Astrocyte of the spinal cord (primary cell): ENCODE data around the gene ASAP2.
A peak's percentile ranks its signal among the peaks of the same experiment; 100 is the strongest.

ENCODE experiments used
- DNase-seq: peaks from one replicate; pipeline ENCODE4 v3.0.0; 2011; ENCODE audit warnings: low read depth, low spot score
- H3K4me3 ChIP-seq: 2 replicates; pipeline ENCODE4 v1.5.1; 2011; ENCODE audit warnings: low read depth, mild to moderate bottlenecking, low read length, moderate library complexity
- in situ Hi-C: cut with HindIII; loops from 2 replicates; pipeline ENCODE4 v1.10.0; 2017; ENCODE audit warnings: low sequenced_read_pairs
- TF ChIP-seq, protein P1 (sequence below): IDR thresholded peaks from 2 replicates; pipeline ENCODE4 v1.5.1; 2012; ENCODE audit warnings: low read depth, mild to moderate bottlenecking, low read length, inconsistent platforms

ASAP2 gene

GRCh38 chr2:9303528-9304225 lies 97.1 kb downstream of the ASAP2 start:
- H3K4me3 ChIP-seq = no peak overlapping the region
- in situ Hi-C loops = no loop called here
- TF ChIP-seq, protein P1, sequence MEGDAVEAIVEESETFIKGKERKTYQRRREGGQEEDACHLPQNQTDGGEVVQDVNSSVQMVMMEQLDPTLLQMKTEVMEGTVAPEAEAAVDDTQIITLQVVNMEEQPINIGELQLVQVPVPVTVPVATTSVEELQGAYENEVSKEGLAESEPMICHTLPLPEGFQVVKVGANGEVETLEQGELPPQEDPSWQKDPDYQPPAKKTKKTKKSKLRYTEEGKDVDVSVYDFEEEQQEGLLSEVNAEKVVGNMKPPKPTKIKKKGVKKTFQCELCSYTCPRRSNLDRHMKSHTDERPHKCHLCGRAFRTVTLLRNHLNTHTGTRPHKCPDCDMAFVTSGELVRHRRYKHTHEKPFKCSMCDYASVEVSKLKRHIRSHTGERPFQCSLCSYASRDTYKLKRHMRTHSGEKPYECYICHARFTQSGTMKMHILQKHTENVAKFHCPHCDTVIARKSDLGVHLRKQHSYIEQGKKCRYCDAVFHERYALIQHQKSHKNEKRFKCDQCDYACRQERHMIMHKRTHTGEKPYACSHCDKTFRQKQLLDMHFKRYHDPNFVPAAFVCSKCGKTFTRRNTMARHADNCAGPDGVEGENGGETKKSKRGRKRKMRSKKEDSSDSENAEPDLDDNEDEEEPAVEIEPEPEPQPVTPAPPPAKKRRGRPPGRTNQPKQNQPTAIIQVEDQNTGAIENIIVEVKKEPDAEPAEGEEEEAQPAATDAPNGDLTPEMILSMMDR = no peak
- no peak for DNase-seq

DNA sequence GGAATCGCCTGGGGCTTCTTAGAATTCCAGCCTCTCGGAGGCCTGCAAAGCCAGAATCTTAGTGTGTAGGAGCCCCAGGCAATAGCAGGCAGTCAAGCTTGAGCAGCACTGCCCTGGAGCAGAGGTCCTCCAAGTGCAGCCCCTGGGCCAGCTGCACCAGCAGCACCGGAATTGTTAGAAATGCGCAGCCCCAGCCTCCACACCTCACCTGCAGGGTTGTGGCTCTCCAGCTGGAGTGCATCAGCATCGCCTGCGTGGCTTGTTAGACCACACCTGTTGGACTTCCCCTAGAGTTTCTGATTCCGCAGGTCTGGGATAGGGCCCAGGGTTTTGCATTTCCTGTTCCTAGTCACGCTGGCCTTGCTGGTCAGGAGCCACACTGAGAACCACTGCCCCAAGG lies 100.3 kb downstream of the ASAP2 start:
- in situ Hi-C loops = no loop called here
- TF ChIP-seq, protein P1 = no peak
- DNase-seq = no peak
- H3K4me3 ChIP-seq = no peak overlapping the region

GRCh38 chr2:9307535-9307934 lies 100.9 kb downstream of the ASAP2 start:
- no peak for DNase-seq
- H3K4me3 ChIP-seq = no peak overlapping the region
- TF ChIP-seq, protein P1 = no peak
- in situ Hi-C loops = no loop called here

GRCh38 chr2:9308186-9308955 lies 101.8 kb downstream of the ASAP2 start:
- no peak overlapping the region for H3K4me3 ChIP-seq
- in situ Hi-C loops = no loop called here
- DNase-seq = peak; percentile 44
- TF ChIP-seq, protein P1 = no peak

DNA sequence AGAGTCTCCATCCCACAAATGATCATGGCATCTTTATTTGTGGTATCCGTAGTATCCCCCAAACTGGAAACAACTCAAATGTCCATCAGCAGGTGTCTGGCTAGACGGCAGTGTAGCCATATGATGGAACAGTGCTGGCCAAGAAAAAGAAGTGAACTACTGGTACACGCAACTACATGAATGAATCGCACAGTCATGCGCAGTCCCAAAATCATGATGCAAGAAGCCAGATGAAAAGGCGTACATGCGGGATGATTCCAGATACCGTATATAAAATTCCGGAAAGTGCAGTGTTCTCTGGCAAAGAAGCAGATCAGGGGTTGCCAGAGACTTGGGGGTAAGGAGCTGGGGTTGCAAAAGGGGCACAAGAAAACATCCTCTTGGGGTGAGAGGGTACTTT lies 102.5 kb downstream of the ASAP2 start:
- TF ChIP-seq, protein P1 = no peak
- no peak for DNase-seq
- in situ Hi-C loops = no loop called here
- no peak overlapping the region for H3K4me3 ChIP-seq

DNA sequence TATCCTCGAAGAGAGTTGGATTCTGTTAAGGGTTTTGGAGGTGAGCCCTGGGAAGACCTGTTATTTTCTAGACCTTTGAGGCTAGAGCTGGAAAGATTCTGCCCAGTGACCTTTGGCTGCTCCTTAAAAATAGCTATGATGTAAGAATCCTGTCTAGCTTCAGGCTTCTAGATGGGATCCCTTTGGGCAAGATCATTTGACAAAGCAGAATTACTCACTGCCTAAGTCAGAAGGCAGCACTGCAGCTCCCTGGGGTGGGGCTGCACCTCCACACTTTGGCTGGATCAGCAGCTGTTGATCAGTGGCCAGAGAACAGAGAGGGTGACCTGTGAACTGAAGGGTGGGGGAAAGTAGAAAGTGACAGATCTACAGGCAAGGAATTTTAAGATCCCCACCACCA lies 103.8 kb downstream of the ASAP2 start:
- DNase-seq = peak; percentile 82
- H3K4me3 ChIP-seq = no peak overlapping the region
- in situ Hi-C loops = no loop called here
- TF ChIP-seq, protein P1 = no peak
